Glutamatergic neuron (in vitro differentiated cells): Measurements from ENCODE around the gene TPM4. TPM values are rescaled to one million over a fixed set of nuclear protein-coding genes. Genes with fewer than 3 reads are reported as not detected.
"Not testable (repeated sequence)": the region's sequence is repeated elsewhere in the genome, so short reads cannot be mapped to it uniquely, and the experiment has no call there.

ENCODE experiments used
- DNase-seq: peaks from one replicate; pipeline ENCODE4 v3.0.0; 2022
- H3K27ac Mint-ChIP-seq: one replicate; pipeline ENCODE4 v1.8.0; 2020; ENCODE audit warnings: mild to moderate bottlenecking, mixed read lengths, inconsistent platforms; ENCODE audit not compliant: unreplicated experiment
- H3K27me3 Mint-ChIP-seq: one replicate; pipeline ENCODE4 v1.8.0; 2020; ENCODE audit warnings: mild to moderate bottlenecking, moderate library complexity, mixed read lengths, inconsistent platforms; ENCODE audit not compliant: unreplicated experiment
- H3K36me3 Mint-ChIP-seq: one replicate; pipeline ENCODE4 v1.8.0; 2020; ENCODE audit warnings: mild to moderate bottlenecking, mixed read lengths, inconsistent platforms; ENCODE audit not compliant: unreplicated experiment
- H3K4me1 Mint-ChIP-seq: one replicate; pipeline ENCODE4 v1.8.0; 2020; ENCODE audit warnings: mild to moderate bottlenecking, low read depth, mixed read lengths, inconsistent platforms; ENCODE audit not compliant: unreplicated experiment
- H3K4me3 Mint-ChIP-seq: one replicate; pipeline ENCODE4 v1.8.0; 2020; ENCODE audit warnings: mild to moderate bottlenecking, mixed read lengths, inconsistent platforms; ENCODE audit not compliant: unreplicated experiment
- H3K9me3 Mint-ChIP-seq: one replicate; pipeline ENCODE4 v1.8.0; 2020; ENCODE audit warnings: mild to moderate bottlenecking, moderate library complexity, mixed read lengths, inconsistent platforms; ENCODE audit not compliant: unreplicated experiment
- long read RNA-seq: library from polyadenylated mRNA; unstranded; transcript quantifications from one replicate; pipeline ENCODE4 v2.0.0, GENCODE V29; 2020; ENCODE audit not compliant: unreplicated experiment
- total RNA-seq: library from RNA; stranded (reverse); fragmentation: NEBNext Ultra II Directional; extraction: Animal tissue kit (Norgen Biotek cat#: 25700); gene quantifications from one replicate; pipeline ENCODE4 v1.2.1, GENCODE V29; 2021; ENCODE audit not compliant: unreplicated experiment
- TF ChIP-seq, protein P1 (sequence below): fragments of 200-600 bp; sonication (generic); IDR thresholded peaks from one replicate; pipeline ENCODE4 v1.5.0; 2021; ENCODE audit not compliant: partially characterized antibody, unreplicated experiment

The TPM4 gene
- 310 TPM for total RNA-seq
- long read RNA-seq, transcript TPM4-201 (8 exons, 2,666 nt), result major isoform, 147 of 162 reads
- long read RNA-seq, transcript TPM4-213 (1 exons, 2,672 nt), result minor isoform, 5 of 162 reads
- long read RNA-seq, partial matches to known transcripts, result 4 of 162 reads
- long read RNA-seq, other reads (novel, unspliced or antisense), result 6 of 162 reads

DNA sequence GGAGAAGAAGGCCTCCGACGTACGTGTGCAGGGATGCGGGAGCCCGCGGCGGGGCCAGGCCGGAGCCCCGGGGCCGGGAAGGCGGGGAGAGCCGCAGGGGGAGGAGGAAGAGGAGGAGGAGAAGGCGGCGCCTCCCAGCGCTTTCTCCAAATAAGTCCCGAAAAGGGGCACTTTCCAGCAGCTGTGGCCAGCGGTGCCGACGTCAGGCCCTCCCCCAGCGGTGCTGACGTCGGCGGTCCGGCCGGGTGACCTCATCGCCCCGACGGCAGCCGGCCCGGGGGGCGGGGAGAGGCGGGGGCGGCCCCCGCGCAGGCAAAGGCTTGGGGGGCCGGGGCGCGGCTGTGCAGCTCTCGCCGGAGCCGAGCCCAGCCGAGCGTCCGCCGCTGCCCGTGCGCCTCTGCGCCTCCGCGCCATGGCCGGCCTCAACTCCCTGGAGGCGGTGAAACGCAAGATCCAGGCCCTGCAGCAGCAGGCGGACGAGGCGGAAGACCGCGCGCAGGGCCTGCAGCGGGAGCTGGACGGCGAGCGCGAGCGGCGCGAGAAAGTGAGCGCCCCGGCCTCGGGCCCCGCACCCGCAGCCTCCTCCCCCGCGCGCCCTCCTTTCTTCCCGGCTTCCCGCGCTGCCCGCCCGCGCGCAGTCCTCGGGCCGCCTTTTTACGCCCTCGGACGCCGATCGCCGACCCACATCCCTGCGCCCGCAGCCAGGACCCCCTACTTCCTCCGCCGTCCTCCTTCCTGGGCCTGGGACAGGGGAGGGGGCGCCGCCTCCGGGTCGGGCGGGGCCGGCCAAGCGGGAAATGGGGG, at the start of gene TPM4:
TSS of gene TPM4 (plus strand) at position 342 of the 804 bp plus-strand sequence. CDS start at position 413, 71 bp downstream.
- peak; percentile 82 for DNase-seq
- Mint-ChIP-seq H3K4me3 (peak within 1 kb of the TSS; percentile 98), H3K27me3 (peaks cover 17% of the 10 kb centered on the region), H3K27ac (peak within 1 kb of the TSS; percentile 99), H3K9me3 (peaks cover 10% of the 10 kb centered on the region), H3K4me1 (peaks cover 15% of the 10 kb centered on the region), H3K36me3 (no peaks in the 10 kb centered on the region)
- TF ChIP-seq, protein P1, sequence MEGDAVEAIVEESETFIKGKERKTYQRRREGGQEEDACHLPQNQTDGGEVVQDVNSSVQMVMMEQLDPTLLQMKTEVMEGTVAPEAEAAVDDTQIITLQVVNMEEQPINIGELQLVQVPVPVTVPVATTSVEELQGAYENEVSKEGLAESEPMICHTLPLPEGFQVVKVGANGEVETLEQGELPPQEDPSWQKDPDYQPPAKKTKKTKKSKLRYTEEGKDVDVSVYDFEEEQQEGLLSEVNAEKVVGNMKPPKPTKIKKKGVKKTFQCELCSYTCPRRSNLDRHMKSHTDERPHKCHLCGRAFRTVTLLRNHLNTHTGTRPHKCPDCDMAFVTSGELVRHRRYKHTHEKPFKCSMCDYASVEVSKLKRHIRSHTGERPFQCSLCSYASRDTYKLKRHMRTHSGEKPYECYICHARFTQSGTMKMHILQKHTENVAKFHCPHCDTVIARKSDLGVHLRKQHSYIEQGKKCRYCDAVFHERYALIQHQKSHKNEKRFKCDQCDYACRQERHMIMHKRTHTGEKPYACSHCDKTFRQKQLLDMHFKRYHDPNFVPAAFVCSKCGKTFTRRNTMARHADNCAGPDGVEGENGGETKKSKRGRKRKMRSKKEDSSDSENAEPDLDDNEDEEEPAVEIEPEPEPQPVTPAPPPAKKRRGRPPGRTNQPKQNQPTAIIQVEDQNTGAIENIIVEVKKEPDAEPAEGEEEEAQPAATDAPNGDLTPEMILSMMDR, result no peak

DNA sequence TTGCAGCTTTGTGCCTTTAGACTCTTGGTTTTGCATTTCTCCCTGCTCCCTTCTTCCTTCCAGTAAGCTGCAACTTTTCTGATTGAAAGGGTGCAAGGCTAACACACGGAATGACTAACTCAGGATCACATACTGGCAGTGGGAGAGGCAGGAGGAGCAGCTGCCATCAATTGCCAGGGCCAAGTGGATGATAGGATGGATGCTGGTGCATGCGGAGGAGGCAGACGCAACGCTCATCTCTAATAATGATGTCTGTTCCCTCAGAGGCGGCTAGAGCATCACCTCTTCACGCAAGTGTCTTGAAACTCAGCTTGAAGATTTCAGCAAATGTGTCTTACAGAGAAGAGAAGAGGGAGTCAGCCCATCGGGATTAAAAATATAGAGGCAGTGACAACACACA, 49.5 kb upstream of the TPM4 start:
- Mint-ChIP-seq H3K36me3 (no peaks in the 10 kb centered on the region), H3K4me1 (no peaks in the 10 kb centered on the region), H3K9me3 (peaks cover 3% of the 10 kb centered on the region), H3K27me3 (peaks cover 4% of the 10 kb centered on the region), H3K27ac (no peak overlapping the region), H3K4me3 (no peak overlapping the region)
- TF ChIP-seq, protein P1, result no peak
- no peak for DNase-seq

DNA sequence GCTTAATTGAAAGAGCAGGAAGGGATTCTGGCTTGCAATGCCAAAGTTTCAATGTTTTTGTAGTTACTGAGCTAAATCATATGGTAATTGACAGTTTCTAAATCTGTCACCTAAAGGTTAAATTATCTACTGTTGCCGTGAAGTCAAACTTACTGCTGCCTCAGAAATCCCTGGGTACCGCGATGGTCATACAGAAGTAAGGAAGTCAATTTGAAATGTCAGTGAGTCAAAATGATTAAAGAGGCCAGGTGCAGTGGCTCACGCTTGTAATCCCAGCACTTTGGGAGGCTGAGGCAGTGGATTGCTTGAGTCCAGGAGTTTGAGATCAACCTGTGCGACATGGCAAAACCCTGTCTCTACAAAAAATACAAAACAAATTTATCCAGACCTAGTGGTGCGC, 48.8 kb upstream of the TPM4 start:
- Mint-ChIP-seq H3K9me3 (peaks cover 2% of the 10 kb centered on the region), H3K27me3 (peaks cover 4% of the 10 kb centered on the region), H3K4me3 (no peak overlapping the region), H3K27ac (no peak overlapping the region), H3K36me3 (no peaks in the 10 kb centered on the region), H3K4me1 (no peaks in the 10 kb centered on the region)
- TF ChIP-seq, protein P1, result no peak
- DNase-seq, result no peak

DNA sequence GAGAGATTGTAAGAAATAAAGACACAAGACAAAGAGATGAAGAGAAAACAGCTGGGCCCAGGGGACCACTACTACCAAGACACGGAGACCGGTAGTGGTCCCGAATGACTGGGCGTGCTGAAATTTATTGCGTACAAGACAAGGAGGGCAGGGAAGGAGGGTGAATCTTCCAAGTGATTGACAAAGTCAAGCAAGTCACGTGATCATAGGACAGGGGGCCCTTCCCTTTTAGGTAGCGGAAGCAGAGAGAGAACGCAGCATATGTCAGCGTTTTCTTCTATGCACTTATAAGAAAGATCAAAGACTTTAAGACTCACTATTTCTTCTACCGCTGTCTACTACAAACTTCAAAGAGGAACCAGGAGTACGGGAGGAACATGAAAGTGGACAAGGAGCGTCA, 46.1 kb upstream of the TPM4 start:
- not testable (repeated sequence) for H3K4me3 Mint-ChIP-seq, DNase-seq, H3K9me3 Mint-ChIP-seq, H3K27me3 Mint-ChIP-seq, H3K27ac Mint-ChIP-seq, H3K4me1 Mint-ChIP-seq, H3K36me3 Mint-ChIP-seq

DNA sequence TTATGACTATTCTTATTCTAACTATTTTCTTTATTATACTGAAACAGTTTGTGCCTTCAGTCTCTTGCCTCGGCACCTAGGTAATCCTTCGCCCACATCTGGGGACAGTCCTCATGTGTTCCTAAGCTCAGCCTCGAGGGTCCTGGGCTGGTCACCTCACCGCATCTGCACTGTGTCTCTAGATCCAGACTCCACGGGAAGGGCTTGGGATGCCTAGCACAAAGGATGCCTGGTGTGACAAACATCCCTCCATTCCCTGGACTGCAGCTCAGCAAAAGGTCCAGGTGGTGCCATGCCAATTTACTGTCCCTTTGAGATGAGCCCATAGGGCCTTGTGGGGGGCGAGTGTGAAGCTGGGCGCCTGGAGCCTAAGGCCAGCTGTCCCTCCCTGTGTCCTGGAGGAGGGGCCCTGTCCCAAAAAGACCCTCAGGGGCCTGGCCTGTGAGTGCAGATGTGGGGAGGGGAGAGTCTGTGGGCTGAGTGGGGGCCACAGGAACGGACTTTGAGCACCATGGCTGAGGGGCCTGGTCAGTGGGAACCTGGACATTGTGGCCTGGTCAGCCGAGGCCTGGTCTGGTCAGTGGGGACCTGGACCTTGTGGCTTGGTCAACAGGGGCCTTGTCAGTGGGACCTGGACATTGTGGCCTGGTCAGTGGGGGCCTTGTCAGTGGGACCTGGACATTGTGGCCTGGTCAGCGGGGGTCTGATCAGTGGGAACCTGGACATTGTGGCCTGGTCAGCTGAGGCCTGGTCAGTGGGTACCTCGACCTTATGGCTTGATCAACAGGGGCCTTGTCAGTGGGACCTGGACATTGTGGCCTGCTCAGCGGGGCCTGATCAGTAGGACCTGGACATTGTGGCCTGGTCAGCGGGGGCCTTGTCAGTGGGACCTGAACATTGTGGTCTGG, 45.1 kb upstream of the TPM4 start:
- Mint-ChIP-seq H3K4me3 (no peak overlapping the region), H3K4me1 (no peaks in the 10 kb centered on the region), H3K36me3 (no peaks in the 10 kb centered on the region), H3K9me3 (peaks cover 2% of the 10 kb centered on the region), H3K27ac (no peak overlapping the region), H3K27me3 (peaks cover 4% of the 10 kb centered on the region)
- TF ChIP-seq, protein P1, result no peak
- no peak for DNase-seq
